GM18505 (cell line): Measurements from ENCODE around the gene WNK3.
"Not testable (repeated sequence)": the region's sequence is repeated elsewhere in the genome, so short reads cannot be mapped to it uniquely, and the experiment has no call there.

Source experiments
- ATAC-seq: cut with Tn5 transposase; IDR thresholded peaks from one replicate; pipeline ENCODE4 v1.9.1; 2021; ENCODE audit not compliant: unreplicated experiment
- POLR2A ChIP-seq: IDR thresholded peaks from 4 replicates; pipeline ENCODE4 v1.6.1; 2011; ENCODE audit warnings: borderline replicate concordance; ENCODE audit not compliant: insufficient read depth, insufficient read length; ENCODE audit errors: extremely low read depth

WNK3 gene

DNA sequence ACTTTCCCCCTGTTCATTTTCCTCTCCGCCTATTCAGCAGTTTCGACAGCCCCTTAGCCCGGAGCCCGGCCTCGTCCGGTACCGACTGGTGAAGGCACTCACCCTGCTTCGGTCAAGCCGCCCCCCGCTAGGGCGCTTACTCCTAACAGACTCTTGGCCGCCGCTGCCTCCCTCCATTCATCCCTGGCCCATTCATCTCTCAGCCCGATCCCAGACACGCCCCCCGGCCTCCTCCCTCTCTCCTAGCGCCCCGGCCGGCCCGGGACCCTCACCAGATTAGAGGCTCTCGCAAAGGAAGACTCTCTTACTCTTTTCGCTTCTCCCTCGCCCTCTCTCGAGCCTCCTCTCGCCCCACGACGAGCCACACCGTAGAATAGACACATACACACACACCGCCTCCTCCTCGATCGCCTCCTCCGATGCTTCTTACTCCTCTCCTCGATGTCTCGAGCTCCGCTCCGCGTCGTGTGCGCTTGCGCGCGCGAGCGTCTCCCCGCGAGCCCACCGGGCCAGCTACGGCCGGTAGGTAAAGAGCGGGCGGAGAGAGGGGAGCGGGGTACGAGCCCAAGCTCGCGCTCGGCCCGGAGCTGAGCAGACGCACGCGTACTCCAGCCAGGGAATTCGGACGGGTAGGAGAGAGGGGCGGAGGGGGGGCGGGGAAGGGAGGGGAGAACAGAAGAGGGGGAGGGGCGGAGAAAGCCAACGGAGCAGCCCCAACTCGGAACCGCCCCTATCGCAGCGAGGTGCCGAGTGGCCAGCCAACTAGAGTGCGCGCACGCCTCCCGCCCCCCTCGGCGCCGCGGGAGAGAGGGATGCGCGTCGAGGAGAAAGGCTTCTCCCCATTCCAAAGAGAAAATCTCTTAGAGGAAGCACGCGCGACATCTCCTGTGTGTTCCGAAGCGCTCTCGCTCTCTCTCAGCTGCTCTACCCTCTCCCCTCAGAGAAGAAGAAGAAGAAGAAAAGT, at the start of gene WNK3:
WNK3 (minus strand) TSS at position 633 of the 964 bp plus-strand sequence.
- no peak for ATAC-seq
- TF ChIP-seq POLR2A, result no peak

DNA sequence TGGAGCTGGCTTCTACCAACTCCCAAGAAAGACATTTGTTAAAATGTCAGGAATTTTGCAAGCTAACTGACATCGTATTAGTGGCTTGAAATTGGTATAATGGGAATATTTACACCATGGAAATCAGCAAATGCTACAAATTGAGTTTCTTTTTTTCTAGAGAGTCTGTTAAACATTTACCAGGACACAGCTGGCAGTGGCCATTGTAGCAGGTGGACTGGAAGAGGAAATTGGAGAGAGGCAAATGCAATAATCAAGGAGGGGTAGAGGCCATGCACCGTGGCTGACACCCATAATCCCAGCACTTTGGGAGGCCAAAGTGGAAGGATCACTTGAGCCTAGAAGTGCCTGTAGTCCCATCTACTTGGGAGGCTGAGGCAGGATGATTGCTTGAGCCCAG, 49.4 kb upstream of the WNK3 start:
- no peak for TF ChIP-seq POLR2A
- no peak for ATAC-seq

DNA sequence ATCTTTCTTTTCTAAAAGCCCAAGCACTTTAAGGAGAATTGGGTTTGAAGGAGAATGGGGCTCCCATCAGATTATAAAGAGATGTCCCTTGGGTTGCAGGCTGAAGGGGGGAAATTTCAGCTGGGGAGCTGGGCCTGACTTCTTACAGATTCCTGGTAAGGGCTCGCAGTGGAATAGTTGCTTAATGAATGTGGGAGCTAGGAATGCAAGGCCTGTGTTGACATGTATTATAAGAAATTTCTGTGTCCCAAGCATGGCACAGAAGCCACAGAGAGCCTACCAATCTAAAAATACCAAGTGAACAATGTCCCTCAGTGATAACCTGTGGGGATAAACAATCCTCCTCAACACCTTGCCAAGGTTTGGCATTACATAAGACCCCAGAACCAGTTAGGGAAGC, 39.3 kb upstream of the WNK3 start:
- no peak for TF ChIP-seq POLR2A
- no peak for ATAC-seq

DNA sequence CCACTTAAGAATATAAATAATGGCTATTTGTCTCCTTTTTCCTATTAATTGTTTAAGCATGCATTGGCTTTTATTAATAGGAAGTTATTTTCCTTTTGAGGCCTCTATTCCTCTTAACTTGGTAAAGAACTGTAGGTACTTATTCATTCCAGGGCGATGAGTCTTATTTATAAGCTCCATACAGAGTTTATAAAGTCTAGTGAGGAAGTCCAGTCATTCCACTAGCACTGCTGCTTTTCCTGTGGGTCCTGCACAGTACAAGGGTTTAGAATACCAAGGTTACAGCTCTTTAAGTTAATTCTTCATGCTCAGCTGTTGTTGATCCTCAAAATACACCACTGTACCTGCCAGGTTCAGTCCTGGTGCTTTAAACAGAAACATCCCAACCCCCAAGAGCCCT, 28.5 kb upstream of the WNK3 start:
- TF ChIP-seq POLR2A, result no peak
- no peak for ATAC-seq

DNA sequence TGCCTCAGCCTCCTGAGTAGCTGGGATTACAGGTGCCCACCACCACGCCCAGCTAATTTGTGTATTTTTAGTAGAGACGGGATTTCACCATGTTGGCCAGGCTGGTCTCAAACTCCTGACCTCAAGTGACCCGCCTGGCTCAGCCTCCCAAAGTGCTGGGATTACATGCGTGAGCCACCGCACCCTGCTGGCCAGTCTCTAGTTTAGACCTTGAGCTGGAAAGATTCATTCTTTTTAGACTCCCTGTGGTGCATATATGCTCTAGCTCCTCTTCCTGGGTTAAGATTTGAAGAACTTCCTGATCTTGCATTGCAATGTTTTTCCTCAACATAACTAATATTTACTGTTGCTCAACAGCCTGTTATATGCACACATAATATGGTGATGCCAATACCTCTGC, 26.8 kb upstream of the WNK3 start:
- not testable (repeated sequence) for ATAC-seq

DNA sequence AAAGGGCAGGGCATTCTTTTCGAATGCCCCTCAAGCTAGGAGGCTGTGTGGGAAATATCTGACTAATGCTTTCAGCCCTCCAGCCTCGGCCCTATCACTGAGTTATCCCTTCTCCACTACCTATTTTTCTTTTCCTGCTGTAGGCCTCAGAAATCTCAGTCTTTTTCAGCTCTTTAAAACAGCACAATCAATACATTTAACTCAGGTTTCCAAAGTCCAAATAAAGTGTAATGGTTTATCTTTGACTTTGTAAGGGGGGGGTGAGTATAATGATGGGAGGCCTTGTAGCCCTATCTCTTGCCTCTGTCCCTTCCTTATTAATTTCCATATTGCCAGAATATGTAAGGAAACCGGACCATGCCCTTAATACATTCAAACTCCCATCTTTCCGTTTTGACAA, 1.6 kb upstream of the WNK3 start:
- no peak for ATAC-seq
- no peak for TF ChIP-seq POLR2A

DNA sequence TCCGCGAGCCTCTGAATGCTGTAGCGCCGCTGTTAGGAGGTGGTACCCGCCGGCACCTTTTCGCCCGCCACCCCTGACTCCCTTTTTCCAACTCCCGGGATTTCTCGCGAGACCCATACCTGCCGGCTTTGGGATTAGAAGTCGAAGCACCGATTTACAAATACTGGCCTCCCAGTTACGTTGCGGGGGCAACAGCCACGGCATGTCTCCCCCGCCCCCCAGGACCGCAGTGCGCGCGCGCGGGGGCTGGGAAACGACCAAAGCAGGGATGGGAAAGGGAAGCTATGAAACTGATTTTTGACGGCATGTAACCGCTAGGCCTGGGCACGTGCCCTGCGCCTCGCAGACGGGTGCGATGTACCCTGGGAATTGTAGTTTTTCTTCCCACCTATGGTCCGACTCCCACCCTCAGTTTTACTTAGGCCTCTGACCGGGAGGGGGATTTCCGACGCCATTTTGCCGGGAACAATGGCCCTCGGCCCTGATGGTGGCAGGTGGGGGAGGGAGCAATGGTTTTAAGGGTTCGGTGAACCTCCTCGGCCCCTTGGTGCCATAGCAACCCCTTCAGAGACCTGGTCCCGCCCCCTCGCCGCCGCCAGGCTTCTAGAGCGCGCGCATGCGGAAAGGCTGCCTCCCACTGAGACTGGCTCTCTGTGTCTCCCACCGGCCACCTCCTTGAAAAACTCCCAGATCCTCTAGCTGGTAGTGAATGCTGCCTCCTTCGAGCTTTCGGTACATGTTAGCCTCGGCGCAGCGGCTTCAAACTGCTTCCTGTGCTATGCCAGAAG, 772 bp upstream of the WNK3 start:
- no peak for TF ChIP-seq POLR2A
- ATAC-seq, result no peak

DNA sequence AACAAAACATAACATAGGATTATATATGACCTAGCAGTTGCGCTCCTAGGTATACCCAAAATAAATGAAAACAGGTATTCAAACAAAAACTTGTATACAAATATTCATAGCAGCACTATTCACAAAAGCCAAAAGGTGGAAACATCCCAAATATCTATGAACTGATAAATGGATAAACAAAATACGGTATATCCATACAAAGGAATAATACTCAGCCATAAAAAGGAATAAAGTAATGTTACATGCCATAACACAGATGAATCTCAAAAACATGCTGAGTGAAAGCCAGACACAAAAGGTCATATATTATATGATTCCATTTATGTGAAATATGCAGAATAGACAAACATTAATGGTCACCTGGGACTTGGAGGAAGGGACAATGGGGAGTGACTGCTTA, 5.2 kb downstream of the WNK3 start:
- no peak for ATAC-seq
- no peak for TF ChIP-seq POLR2A

DNA sequence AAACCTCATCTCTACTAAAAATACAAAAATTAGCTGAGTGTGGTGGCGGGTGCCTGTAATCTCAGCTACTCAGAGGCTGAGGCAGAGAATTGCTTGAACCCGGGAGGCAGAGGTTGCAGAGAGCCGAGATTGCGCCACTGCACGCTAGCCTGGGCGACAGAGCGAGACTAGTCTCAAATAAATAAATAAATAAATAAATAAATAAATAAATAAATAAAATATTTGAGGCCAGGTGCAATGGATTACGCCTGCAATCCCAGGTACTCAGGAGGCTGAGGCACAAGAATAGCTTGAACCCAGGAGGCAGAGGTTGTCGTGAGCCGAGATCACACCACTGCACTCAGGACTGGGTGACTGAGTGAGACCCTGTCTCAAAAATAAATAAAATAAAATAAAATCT, 20.5 kb downstream of the WNK3 start:
- not testable (repeated sequence) for ATAC-seq

DNA sequence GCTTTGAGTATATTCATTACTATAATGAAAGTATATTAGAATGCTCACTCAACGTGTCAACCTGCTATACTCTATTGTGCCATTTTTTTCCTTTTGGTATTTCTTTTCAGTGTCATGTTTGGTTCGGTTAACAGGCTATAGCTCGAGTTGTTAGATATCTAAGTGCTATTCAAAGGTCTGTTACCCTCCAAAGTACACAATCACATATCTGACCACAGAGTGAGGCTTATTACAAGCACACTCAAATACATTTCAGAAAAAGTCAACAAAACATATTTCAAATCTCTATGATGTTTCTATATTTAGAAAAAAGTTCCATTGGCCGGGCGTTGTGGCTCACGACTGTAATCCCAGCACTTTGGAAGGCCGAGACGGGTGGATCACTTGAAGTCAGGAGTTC, 32.8 kb downstream of the WNK3 start:
- no peak for TF ChIP-seq POLR2A

DNA sequence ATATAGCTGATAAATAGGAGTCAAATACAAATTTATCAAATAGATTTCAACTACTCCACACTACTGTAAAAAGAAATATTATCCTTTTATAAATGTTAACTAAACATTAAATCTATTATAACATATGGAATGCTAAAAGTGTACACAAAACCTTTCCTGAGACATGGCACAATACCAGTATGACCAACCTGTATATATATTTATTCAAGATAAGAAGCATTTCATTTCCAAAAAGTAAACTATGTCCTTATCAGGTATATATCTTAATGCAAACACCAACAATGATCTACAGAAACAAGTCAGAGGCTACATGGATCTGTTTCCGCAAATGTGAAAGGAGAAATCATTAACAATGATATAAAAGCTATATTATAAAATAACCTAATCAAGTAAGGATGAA, 37.8 kb downstream of the WNK3 start:
- no peak for TF ChIP-seq POLR2A

More for the DNA sequence above, 32.8 kb downstream of the WNK3 start:
- ATAC-seq, result no peak

DNA sequence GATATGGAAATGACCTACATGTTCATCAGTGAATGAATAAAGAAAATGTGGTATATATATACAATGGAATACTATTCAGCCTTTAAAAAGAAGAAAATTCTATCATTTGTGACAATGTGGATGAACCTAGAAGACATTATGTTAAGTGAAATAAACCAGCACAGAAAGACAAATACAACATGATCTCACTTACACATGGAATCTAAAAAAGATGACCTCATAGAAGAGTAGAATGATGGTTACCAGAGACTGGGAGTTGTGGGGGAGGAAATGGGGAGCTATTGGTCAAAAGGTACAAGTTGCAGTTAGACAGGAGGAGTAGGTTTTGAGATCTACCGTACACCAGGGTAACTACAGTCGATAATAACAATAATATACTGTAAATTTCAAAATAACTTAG, 51.5 kb downstream of the WNK3 start:
- ATAC-seq, result no peak
- no peak for TF ChIP-seq POLR2A

More for the DNA sequence above, 37.8 kb downstream of the WNK3 start:
- no peak for ATAC-seq

DNA sequence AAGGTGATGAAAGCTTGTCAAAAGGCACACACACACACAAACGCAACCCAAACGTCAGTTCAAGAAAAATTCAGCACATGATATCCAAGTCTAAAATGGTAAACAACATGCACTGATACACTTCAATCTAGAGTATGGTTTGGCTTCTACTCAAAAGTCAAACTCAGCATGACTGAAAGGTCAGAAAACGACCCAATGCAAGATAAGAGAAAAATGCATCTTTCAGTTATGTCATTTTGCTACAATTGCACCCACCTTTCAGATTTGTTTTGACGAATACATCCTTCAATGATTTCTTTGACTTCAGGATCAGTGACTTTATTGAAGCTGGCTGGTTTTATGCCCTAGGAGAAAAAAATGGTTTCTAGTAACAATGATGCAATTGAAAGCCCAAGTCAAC, 56.3 kb downstream of the WNK3 start:
- no peak for ATAC-seq
- TF ChIP-seq POLR2A, result no peak

DNA sequence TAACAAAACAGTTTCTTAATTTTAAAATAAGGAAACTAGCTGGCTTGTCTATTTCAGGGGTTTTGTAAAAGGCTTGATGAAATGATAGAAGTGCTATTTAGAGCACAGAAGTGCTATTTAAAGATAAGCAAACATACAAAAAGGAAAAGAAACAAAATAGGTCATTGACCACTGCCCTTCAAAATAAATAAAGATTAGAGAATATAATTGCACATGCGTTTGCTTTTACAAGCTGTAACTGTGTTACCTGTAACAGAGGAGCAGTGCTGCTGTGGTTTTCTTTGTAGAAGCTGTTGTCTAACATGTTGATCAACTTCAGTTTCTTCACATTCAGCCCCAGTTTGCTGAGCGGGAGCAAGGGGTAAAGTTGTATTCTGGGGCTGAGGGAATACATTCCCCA, 63.5 kb downstream of the WNK3 start:
- TF ChIP-seq POLR2A, result no peak
- ATAC-seq, result no peak
